EL (cell line): ENCODE data around the gene TEX38.
"Not testable (repeated sequence)": the region's sequence is repeated elsewhere in the genome, so short reads cannot be mapped to it uniquely, and the experiment has no call there.

Experiments
- DNase-seq: peaks from one replicate; pipeline ENCODE4 v3.0.0-alpha.2; 2016

The TEX38 gene

GRCh38 chr1:46671554-46671953, at the start of gene TEX38:
Gene TEX38, plus strand, starts transcription at chr1:46671854. Its CDS starts 81 bp downstream, at chr1:46671935.
- no peak for DNase-seq

- peak; percentile 59 for DNase-seq
Observed at GRCh38 chr1:46621930-46622329, 49.7 kb upstream of the TEX38 start.

GRCh38 chr1:46622344-46622743, 49.3 kb upstream of the TEX38 start:
- DNase-seq, result peak; percentile 72

- DNase-seq, result no peak
Observed at GRCh38 chr1:46623743-46624644, 47.7 kb upstream of the TEX38 start.

GRCh38 chr1:46630719-46631118, 40.9 kb upstream of the TEX38 start:
- no peak for DNase-seq

GRCh38 chr1:46635205-46635604, 36.4 kb upstream of the TEX38 start:
- DNase-seq, result no peak

- no peak for DNase-seq
Observed at GRCh38 chr1:46637444-46638083, 34.1 kb upstream of the TEX38 start.

- no peak for DNase-seq
Observed at GRCh38 chr1:46638921-46639320, 32.7 kb upstream of the TEX38 start.

- DNase-seq, result no peak
Observed at GRCh38 chr1:46639547-46639946, 32.1 kb upstream of the TEX38 start.

- DNase-seq, result no peak
Observed at GRCh38 chr1:46642115-46642680, 29.5 kb upstream of the TEX38 start.

- peak; percentile 93 for DNase-seq
Observed at GRCh38 chr1:46643368-46643775, 28.3 kb upstream of the TEX38 start.

- DNase-seq, result no peak
Observed at GRCh38 chr1:46645815-46646214, 25.8 kb upstream of the TEX38 start.

- no peak for DNase-seq
Observed at GRCh38 chr1:46646331-46646730, 25.3 kb upstream of the TEX38 start.

GRCh38 chr1:46646844-46647243, 24.8 kb upstream of the TEX38 start:
- no peak for DNase-seq

- no peak for DNase-seq
Observed at GRCh38 chr1:46647611-46648010, 24.0 kb upstream of the TEX38 start.

GRCh38 chr1:46649764-46650163, 21.9 kb upstream of the TEX38 start:
- no peak for DNase-seq

GRCh38 chr1:46650491-46650890, 21.2 kb upstream of the TEX38 start:
- DNase-seq, result no peak

GRCh38 chr1:46651152-46651551, 20.5 kb upstream of the TEX38 start:
- not testable (repeated sequence) for DNase-seq

GRCh38 chr1:46652321-46653100, 19.1 kb upstream of the TEX38 start:
- DNase-seq, result no peak

- peak; percentile 23 for DNase-seq
Observed at GRCh38 chr1:46653405-46653958, 18.2 kb upstream of the TEX38 start.

GRCh38 chr1:46654012-46654411, 17.6 kb upstream of the TEX38 start:
- no peak for DNase-seq

GRCh38 chr1:46654698-46655097, 17.0 kb upstream of the TEX38 start:
- not testable (repeated sequence) for DNase-seq

GRCh38 chr1:46655848-46656247, 15.8 kb upstream of the TEX38 start:
- DNase-seq, result no peak
